Choroid plexus epithelial cell (primary cell): ENCODE results near the gene MAP1S.

Experiments used
- DNase-seq: peaks from one replicate; pipeline ENCODE4 v3.0.0-alpha.2; 2010; ENCODE audit warnings: low read depth
- H3K4me3 ChIP-seq: 2 replicates; pipeline ENCODE4 v1.5.1; 2011; ENCODE audit warnings: low read depth, mild to moderate bottlenecking, control low read depth, low read length, moderate library complexity
- TF ChIP-seq, protein P1 (sequence below): conservative IDR thresholded peaks from 2 replicates; pipeline ENCODE4 v1.5.1; 2011; ENCODE audit warnings: low read depth, mild to moderate bottlenecking, control low read depth, inconsistent platforms, low read length, moderate library complexity

MAP1S gene

DNA sequence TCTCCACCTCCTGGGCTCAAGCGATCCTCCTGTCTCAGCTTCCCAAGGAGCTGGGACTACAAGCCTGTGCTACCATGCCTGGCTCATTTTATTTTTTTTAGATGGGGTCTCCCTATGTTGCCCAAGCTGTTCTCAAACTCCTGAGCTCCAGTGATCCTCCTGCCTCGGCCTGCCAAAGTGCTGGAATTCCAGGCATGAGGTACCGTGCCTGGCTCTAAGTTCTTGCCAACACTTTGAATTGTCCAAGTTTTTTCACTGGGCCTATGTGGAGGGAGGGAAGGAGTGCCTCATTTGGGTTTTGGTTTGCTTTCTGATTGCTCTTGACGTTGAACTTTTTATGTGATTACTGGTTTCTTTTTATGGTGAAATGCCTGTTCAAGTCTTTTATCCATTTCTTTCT lies 26.7 kb upstream of the MAP1S start:
- TF ChIP-seq, protein P1, sequence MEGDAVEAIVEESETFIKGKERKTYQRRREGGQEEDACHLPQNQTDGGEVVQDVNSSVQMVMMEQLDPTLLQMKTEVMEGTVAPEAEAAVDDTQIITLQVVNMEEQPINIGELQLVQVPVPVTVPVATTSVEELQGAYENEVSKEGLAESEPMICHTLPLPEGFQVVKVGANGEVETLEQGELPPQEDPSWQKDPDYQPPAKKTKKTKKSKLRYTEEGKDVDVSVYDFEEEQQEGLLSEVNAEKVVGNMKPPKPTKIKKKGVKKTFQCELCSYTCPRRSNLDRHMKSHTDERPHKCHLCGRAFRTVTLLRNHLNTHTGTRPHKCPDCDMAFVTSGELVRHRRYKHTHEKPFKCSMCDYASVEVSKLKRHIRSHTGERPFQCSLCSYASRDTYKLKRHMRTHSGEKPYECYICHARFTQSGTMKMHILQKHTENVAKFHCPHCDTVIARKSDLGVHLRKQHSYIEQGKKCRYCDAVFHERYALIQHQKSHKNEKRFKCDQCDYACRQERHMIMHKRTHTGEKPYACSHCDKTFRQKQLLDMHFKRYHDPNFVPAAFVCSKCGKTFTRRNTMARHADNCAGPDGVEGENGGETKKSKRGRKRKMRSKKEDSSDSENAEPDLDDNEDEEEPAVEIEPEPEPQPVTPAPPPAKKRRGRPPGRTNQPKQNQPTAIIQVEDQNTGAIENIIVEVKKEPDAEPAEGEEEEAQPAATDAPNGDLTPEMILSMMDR, result no peak
- DNase-seq, result no peak

DNA sequence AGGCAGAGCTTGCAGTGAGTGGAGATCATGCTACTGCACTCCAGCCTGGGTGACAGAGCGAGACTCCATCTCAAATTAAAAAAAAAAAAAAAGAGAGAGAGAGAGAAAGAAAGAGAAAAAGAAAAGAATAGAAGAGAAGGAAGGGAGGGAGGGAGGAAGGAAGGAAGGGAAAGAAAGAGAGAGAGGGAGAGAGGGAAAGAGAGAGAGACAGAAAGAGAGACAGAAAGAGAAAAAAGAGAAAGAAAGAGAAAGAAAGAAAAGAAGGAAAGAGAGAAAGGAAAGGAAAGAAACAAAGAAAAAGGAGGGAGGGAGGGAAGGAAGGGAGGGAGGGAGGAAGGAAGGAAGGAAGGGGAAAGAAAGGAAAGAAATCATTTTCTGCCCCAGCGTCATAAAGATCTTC lies 24.1 kb upstream of the MAP1S start:
- TF ChIP-seq, protein P1, result no peak
- DNase-seq, result no peak
- H3K4me3 ChIP-seq, result no peak overlapping the region

More for the DNA sequence above, 26.7 kb upstream of the MAP1S start:
- no peak overlapping the region for H3K4me3 ChIP-seq

DNA sequence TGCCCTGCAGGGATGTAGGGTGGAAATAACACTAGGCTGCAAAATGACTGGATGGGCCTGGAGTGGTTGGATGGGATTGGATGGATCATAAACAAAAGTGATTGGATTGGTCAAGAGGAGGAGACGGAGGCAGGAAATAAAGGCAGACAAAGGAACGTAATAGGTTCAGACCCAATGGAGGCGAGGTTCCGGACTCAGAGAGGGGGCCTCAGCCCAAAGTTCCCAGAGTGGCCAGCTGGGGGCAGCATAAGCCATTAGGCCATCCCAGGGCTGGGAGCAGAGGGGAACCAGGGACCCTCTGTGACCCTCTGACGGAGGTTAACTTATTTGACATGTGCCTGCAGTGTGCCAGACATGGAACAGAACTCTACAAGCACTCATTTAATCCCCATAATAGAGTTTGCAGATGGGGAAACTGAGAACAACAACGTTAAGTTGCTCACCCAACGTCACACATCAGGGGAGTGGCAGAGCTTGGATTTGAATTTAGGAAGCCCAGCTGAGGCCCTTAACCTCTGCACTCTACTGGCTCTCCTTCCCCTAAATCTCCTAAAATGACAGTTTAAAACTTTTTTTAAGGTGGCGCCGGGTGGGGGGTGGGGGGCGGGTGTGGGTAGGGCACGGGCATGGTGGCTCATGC lies 15.3 kb upstream of the MAP1S start:
- TF ChIP-seq, protein P1, result peak; percentile 88
- no peak overlapping the region for H3K4me3 ChIP-seq
- peak; percentile 77 for DNase-seq

DNA sequence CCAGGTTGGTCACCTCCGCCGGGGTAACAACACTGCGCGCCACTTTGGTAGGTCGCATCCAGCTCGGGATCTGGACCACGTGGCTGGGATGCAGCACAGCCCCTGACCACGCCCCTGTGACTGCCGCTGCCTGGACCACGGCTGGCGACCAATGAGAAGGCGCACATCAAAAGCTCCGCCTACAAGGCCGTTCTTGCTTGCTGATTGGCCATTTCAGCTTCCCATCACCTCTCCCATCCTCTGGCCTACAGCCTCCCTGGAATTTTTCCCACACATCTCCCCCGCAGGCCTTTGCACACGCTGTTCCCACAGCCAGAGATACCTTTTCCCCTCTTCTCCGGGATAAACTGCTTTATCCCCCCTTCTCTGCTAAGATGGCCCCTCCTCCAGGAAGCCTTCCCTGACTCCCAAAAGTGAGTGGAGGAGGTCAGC lies 12.5 kb upstream of the MAP1S start:
- TF ChIP-seq, protein P1, result no peak
- peak; percentile 58 for DNase-seq
- no peak overlapping the region for H3K4me3 ChIP-seq

DNA sequence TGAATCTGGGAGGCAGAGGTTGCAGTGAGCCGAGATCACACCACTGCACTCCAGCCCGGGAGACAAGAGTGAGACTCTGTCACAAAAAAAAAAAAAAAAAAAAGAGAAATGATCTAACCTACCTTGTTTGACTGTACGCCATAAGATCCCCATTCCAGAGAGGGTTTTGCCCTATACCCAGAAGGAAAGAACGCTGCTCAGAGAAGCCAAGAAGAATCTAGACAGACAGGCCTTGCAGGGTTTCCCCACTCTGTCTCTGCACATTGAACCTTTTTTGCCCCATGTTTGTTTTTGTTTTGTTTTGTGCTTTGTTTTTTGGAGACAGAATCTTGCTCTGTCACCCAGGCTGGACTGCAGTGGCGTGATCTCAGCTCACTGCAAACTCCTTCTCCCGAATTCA lies 7.4 kb upstream of the MAP1S start:
- no peak for DNase-seq
- no peak overlapping the region for H3K4me3 ChIP-seq
- TF ChIP-seq, protein P1, result no peak

DNA sequence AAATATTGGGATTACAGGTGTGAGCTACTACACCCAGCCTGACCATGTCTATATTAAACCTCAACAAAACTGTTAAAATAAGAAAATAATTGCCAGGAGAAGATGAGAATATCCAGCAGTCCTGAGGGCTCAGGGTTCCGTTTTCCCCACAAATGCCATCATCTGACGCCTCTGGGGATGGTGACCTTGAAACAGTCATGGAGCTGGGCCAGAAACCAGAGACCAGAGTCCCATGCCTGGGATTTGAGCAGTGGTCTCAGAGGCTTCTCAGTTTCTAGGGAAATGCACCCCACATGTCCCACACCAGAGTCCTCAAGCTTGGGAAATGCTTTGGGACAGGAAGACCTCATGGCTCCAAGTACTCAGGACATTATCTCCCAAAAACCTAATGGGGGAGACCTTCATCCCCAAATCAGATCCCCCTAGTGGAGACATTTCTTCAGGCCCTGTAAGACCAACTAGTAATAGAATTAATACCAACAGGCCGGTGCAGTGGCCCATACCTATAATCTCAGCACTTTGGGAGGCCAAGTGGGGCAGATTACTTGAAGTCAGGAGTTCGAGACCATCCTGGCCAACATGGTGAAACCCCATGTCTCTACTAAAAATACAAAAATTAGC lies 2.9 kb upstream of the MAP1S start:
- TF ChIP-seq, protein P1, result peak; percentile 35
- H3K4me3 ChIP-seq, result no peak overlapping the region
- DNase-seq, result no peak

DNA sequence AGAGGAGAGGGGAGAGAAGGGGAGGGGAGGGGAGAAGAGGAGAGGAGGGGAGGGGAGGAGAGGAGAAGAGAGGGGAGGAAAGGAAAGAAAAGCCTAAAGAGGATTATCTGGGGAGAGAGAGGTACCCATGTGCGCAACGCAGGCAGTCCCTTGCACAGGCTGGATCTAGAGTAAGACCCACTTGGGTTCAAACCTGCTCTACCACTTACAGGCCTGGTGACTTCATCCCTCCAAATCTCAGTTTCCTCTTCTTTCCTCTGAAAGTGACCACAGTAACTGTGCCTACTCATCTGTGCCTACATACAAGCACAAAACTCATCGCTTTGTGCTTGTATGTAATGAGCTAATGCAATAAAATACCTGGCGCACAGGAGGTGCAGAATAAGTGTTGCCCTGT lies 732 bp upstream of the MAP1S start:
- DNase-seq, result no peak
- TF ChIP-seq, protein P1, result no peak
- H3K4me3 ChIP-seq, result no peak overlapping the region
